ENCODE data around the gene TMEM158. TPM values are rescaled to one million over a fixed set of nuclear protein-coding genes. Genes with fewer than 3 reads are reported as not detected.

TMEM158 gene
- total RNA-seq, 1 experiment from 2014 or later, result 25.8 TPM

- no peaks in the 10 kb centered on the region for H3K9me2 ChIP-seq (ENCODE audit: insufficient read depth)
- no peak overlapping the region for H3K4me3 ChIP-seq (replicated peaks in 1 of 2; ENCODE audit: low read depth in 1 of 2, low read length in 2 of 2)
- CTCF ChIA-PET, result no interaction called here
- TF ChIP-seq POLR2A (IDR thresholded peaks at IDR 0.05; ENCODE audit: borderline replicate concordance, extremely low read depth, insufficient read depth, insufficient read length) (no peak), ZFX (IDR thresholded peaks at IDR 0.05) (no peak), CEBPB (IDR thresholded peaks at IDR 0.05; ENCODE audit: low read depth) (no peak), RAD21 (IDR thresholded peaks at IDR 0.05; ENCODE audit: low read depth) (no peak), EZH2 (IDR thresholded peaks at IDR 0.05) (no peak), EZH2phosphoT487 (IDR thresholded peaks at IDR 0.05; ENCODE audit: borderline replicate concordance) (no peak), YY1 (IDR thresholded peaks at IDR 0.05; ENCODE audit: extremely low read depth, insufficient replicate concordance, low read depth, low read length) (no peak), CBX3 (IDR thresholded peaks at IDR 0.05; ENCODE audit: low read depth) (no peak), ZNF274 (IDR thresholded peaks at IDR 0.05; ENCODE audit: low read depth, low read length) (no peak), SIN3A (IDR thresholded peaks at IDR 0.05; ENCODE audit: low read depth) (no peak), EGR1 (IDR thresholded peaks at IDR 0.05; ENCODE audit: low read depth) (no peak), JUND (IDR thresholded peaks at IDR 0.05) (no peak), POLR2AphosphoS5 (IDR thresholded peaks at IDR 0.05; ENCODE audit: low read depth, low read length) (no peak)
- TF ChIP-seq, protein P1, sequence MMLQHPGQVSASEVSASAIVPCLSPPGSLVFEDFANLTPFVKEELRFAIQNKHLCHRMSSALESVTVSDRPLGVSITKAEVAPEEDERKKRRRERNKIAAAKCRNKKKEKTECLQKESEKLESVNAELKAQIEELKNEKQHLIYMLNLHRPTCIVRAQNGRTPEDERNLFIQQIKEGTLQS (IDR thresholded peaks at IDR 0.05), result no peak
- TF ChIP-seq, protein P2, sequence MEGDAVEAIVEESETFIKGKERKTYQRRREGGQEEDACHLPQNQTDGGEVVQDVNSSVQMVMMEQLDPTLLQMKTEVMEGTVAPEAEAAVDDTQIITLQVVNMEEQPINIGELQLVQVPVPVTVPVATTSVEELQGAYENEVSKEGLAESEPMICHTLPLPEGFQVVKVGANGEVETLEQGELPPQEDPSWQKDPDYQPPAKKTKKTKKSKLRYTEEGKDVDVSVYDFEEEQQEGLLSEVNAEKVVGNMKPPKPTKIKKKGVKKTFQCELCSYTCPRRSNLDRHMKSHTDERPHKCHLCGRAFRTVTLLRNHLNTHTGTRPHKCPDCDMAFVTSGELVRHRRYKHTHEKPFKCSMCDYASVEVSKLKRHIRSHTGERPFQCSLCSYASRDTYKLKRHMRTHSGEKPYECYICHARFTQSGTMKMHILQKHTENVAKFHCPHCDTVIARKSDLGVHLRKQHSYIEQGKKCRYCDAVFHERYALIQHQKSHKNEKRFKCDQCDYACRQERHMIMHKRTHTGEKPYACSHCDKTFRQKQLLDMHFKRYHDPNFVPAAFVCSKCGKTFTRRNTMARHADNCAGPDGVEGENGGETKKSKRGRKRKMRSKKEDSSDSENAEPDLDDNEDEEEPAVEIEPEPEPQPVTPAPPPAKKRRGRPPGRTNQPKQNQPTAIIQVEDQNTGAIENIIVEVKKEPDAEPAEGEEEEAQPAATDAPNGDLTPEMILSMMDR (IDR thresholded peaks at IDR 0.05 in 2 of 3, conservative IDR thresholded peaks at IDR 0.05 in 1 of 3; ENCODE audit: borderline replicate concordance in 1 of 3, insufficient read depth in 1 of 3, low read depth in 2 of 3, low read length in 2 of 3), result no peak
- TF ChIP-seq, protein P3, sequence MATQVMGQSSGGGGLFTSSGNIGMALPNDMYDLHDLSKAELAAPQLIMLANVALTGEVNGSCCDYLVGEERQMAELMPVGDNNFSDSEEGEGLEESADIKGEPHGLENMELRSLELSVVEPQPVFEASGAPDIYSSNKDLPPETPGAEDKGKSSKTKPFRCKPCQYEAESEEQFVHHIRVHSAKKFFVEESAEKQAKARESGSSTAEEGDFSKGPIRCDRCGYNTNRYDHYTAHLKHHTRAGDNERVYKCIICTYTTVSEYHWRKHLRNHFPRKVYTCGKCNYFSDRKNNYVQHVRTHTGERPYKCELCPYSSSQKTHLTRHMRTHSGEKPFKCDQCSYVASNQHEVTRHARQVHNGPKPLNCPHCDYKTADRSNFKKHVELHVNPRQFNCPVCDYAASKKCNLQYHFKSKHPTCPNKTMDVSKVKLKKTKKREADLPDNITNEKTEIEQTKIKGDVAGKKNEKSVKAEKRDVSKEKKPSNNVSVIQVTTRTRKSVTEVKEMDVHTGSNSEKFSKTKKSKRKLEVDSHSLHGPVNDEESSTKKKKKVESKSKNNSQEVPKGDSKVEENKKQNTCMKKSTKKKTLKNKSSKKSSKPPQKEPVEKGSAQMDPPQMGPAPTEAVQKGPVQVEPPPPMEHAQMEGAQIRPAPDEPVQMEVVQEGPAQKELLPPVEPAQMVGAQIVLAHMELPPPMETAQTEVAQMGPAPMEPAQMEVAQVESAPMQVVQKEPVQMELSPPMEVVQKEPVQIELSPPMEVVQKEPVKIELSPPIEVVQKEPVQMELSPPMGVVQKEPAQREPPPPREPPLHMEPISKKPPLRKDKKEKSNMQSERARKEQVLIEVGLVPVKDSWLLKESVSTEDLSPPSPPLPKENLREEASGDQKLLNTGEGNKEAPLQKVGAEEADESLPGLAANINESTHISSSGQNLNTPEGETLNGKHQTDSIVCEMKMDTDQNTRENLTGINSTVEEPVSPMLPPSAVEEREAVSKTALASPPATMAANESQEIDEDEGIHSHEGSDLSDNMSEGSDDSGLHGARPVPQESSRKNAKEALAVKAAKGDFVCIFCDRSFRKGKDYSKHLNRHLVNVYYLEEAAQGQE (IDR thresholded peaks at IDR 0.05; ENCODE audit: low read depth), result no peak
- TF ChIP-seq, protein P4, sequence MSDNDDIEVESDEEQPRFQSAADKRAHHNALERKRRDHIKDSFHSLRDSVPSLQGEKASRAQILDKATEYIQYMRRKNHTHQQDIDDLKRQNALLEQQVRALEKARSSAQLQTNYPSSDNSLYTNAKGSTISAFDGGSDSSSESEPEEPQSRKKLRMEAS (IDR thresholded peaks at IDR 0.05), result no peak
- H3K9me3 ChIP-seq (ENCODE audit: control insufficient read depth in 1 of 2, insufficient read depth in 1 of 2, low read depth in 1 of 2, low read length in 2 of 2), result no peaks in the 10 kb centered on the region
- POLR2A ChIA-PET, result no interaction called here
- ATAC-seq, result no peak
- RAD21 ChIA-PET (ENCODE audit: low non-redundant PET in 1 of 2, low total read pairs in 2 of 2, uncharacterized antibody in 2 of 2, unreplicated experiment in 2 of 2), result no interaction called here
- intact Hi-C loops (cut with micrococcal nuclease), result no loop called here
- BruUV-seq (replicated peaks), result no TSS peak
- H3K9ac ChIP-seq (ENCODE audit: low read length), result no peak overlapping the region
- H3K27ac ChIP-seq (ENCODE audit: low read depth, low read length), result no peak overlapping the region
- H3K4me2 ChIP-seq (ENCODE audit: low read length), result no peak overlapping the region
- H3K36me3 ChIP-seq (ENCODE audit: control insufficient read depth in 1 of 2, insufficient read depth in 2 of 2, low read length in 2 of 2), result no peaks in the 10 kb centered on the region
- H3K27me3 ChIP-seq (ENCODE audit: insufficient read depth, low read length), result peaks cover 17% of the 10 kb centered on the region; the same call in 1 of the 2 replicates
- no peak overlapping the region for H2AFZ ChIP-seq (ENCODE audit: low read depth, low read length, poor library complexity, severe bottlenecking)
- no peaks in the 10 kb centered on the region for H3K4me1 ChIP-seq (ENCODE audit: control insufficient read depth in 1 of 2, insufficient read depth in 2 of 2, low read length in 2 of 2)
- no peaks in the 10 kb centered on the region for H3K79me2 ChIP-seq (ENCODE audit: insufficient read depth, low read length)
- DNase-seq (ENCODE audit: low read depth, low spot score), result no peak
- H4K20me1 ChIP-seq (ENCODE audit: insufficient read depth), result no peaks in the 10 kb centered on the region
These were observed 6.4 kb upstream of the TMEM158 start for GRCh38 chr3:45232521-45232920.

Data from HCT116 (cell line).